ENCODE data around the gene RAB20.

- TF ChIP-seq SUZ12 (IDR thresholded peaks at IDR 0.05), result no peak
- no peak for TF ChIP-seq FOXM1 (IDR thresholded peaks at IDR 0.05; ENCODE audit: borderline replicate concordance)
- no peak for TF ChIP-seq LEF1 (IDR thresholded peaks at IDR 0.05; ENCODE audit: borderline replicate concordance)
- TF ChIP-seq SP1 (IDR thresholded peaks at IDR 0.05), result no peak
- TF ChIP-seq ARNT (IDR thresholded peaks at IDR 0.05), result no peak
- TF ChIP-seq FOXK2 (IDR thresholded peaks at IDR 0.05), result no peak
- no peak for TF ChIP-seq ZNF384 (IDR thresholded peaks at IDR 0.05)
- no peak for TF ChIP-seq ELF4 (IDR thresholded peaks at IDR 0.05)
- TF ChIP-seq L3MBTL2 (conservative IDR thresholded peaks at IDR 0.05), result no peak
- no peak for TF ChIP-seq NFRKB (IDR thresholded peaks at IDR 0.05)
- TF ChIP-seq HDGF (IDR thresholded peaks at IDR 0.05; ENCODE audit: borderline replicate concordance), result no peak
- no peak for TF ChIP-seq BHLHE40 (IDR thresholded peaks at IDR 0.05; ENCODE audit: borderline replicate concordance)
Measured at GRCh38 chr13:110531100-110531499, 30.4 kb downstream of the RAB20 start.
